ENCODE results near the gene USP33. TPM values are rescaled to one million over a fixed set of nuclear protein-coding genes. Genes with fewer than 3 reads are reported as not detected.
"Not testable (repeated sequence)": the region's sequence is repeated elsewhere in the genome, so short reads cannot be mapped to it uniquely, and the experiment has no call there.

Gene USP33
- total RNA-seq, 1 donor from 2014 or later, result 24.2 TPM

DNA sequence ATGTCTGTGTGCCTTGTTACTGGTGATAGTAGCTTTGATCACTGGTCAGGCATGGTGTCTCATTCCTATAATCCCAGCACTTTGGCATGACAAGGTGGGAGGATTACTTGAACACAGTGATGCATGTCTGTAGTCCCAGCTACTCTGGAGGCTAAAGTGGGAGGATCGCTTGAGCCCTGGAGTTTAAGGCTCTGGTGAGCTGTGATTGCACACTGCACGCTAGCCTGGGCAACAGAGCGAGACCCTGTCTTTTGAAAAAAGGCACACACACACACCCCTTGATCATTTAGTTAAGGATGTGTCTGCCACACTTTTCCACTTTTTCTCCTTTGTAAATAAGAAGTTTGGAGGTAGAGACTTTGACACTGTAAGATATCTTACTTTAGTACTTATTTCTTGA lies 34.9 kb upstream of the USP33 start:
- H3K27me3 ChIP-seq (ENCODE audit: low read depth), result no peaks in the 10 kb centered on the region
- no peak for DNase-seq
- H3K27ac ChIP-seq (replicated peaks), result no peak overlapping the region
- H3K9me3 ChIP-seq (replicated peaks), result no peaks in the 10 kb centered on the region
- no peak for TF ChIP-seq CTCF (IDR thresholded peaks at IDR 0.05; ENCODE audit: borderline replicate concordance)
- no peak overlapping the region for H3K4me3 ChIP-seq
- peaks cover 31% of the 10 kb centered on the region for H3K36me3 ChIP-seq
- peaks cover 14% of the 10 kb centered on the region for H3K4me1 ChIP-seq
- intact Hi-C loops (cut with micrococcal nuclease), result no loop called here

- H3K27me3 ChIP-seq (ENCODE audit: low read depth); H3K27ac ChIP-seq (replicated peaks); H3K9me3 ChIP-seq (replicated peaks); intact Hi-C loops (cut with micrococcal nuclease); DNase-seq; H3K4me3 ChIP-seq; H3K4me1 ChIP-seq: not testable (repeated sequence)
- peaks cover 76% of the 10 kb centered on the region for H3K36me3 ChIP-seq
Measured at GRCh38 chr1:77786093-77786741, 26.6 kb upstream of the USP33 start.

GRCh38 chr1:77783141-77783540 lies 23.5 kb upstream of the USP33 start:
- DNase-seq, result no peak
- peaks cover 30% of the 10 kb centered on the region for H3K4me1 ChIP-seq
- no peak for TF ChIP-seq CTCF (IDR thresholded peaks at IDR 0.05; ENCODE audit: borderline replicate concordance)
- no peak overlapping the region for H3K27ac ChIP-seq (replicated peaks)
- no peak overlapping the region for H3K4me3 ChIP-seq
- peaks cover 9% of the 10 kb centered on the region for H3K9me3 ChIP-seq (replicated peaks)
- H3K36me3 ChIP-seq, result peaks cover 50% of the 10 kb centered on the region
- no peaks in the 10 kb centered on the region for H3K27me3 ChIP-seq (ENCODE audit: low read depth)
- intact Hi-C loops (cut with micrococcal nuclease), result no loop called here

DNA sequence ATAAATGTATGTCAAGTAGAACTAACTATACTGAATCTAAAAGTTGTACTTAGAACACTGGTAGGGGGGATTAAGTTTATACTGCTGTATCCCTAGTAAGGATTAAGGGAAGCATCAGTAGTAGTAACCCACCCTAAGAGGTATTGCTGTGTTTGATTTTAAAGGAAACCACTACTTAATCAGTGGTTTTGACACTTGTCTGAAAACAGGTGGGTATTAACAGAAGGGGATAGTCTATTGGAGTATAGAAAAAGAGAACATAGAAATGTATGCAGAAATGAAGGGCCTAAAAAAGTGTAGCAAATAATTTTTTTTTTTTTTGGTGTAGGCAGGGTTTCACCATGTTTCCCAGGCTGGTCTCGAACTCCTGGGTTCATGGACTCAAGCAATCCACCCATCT lies 22.0 kb upstream of the USP33 start:
- no peak for DNase-seq
- H3K4me3 ChIP-seq, result no peak overlapping the region
- no peaks in the 10 kb centered on the region for H3K27me3 ChIP-seq (ENCODE audit: low read depth)
- H3K4me1 ChIP-seq, result peaks cover 30% of the 10 kb centered on the region
- H3K36me3 ChIP-seq, result peaks cover 36% of the 10 kb centered on the region
- peaks cover 7% of the 10 kb centered on the region for H3K9me3 ChIP-seq (replicated peaks)
- no peak overlapping the region for H3K27ac ChIP-seq (replicated peaks)
- TF ChIP-seq CTCF (IDR thresholded peaks at IDR 0.05; ENCODE audit: borderline replicate concordance), result no peak
- intact Hi-C loops (cut with micrococcal nuclease), result no loop called here

DNA sequence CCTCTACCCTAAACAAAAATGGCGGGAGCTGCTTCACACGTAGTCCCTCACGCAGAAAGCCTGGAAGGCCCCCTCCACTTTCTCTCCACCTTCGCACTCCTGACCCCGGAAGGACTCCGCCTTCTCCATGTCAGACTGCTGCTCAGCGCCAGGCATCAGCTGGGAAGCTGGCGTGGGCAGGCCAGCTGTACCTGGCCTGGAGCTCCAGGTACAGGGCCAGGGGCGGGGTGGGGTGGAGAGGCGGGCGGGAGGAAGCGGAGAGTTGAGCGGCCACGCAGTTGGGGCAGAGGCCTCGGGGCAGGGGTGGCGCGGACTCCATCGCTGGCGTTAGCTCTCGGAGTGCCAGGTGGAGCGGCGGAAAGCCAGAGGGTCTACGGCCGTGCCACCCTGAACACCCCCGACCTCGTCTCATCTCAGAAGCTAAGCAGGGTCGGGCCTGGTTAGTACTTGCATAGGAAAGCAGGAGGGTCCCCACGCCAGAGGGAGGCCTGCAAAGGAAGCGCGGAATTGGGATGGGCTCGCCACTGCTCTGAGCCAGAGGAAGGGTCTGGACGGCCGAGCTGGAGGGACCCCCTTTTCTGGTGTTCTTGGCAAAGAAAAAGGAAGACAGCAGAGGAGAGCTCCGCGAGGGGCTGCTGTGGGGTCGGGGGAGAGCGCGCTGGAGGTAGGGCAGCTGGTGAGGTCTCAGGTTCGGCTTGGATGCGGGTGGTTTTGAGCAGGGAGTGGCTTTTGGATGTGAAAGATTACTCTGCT lies 20.1 kb upstream of the USP33 start, which contains the start of gene MIGA1:
Gene MIGA1 (plus strand): TSS at position 121 of the 753 bp plus-strand sequence. CDS start 3,604 bp downstream, outside the sequence.
- H3K27ac ChIP-seq (replicated peaks), result peak within 1 kb of the TSS; percentile 77
- H3K9me3 ChIP-seq (replicated peaks), result no peaks in the 10 kb centered on the region
- intact Hi-C loops (cut with micrococcal nuclease), result no loop called here
- H3K4me1 ChIP-seq, result peaks cover 30% of the 10 kb centered on the region
- H3K27me3 ChIP-seq (ENCODE audit: low read depth), result no peaks in the 10 kb centered on the region
- peak within 1 kb of the TSS; percentile 96 for H3K4me3 ChIP-seq
- DNase-seq, result peak; percentile 82
- TF ChIP-seq CTCF (IDR thresholded peaks at IDR 0.05; ENCODE audit: borderline replicate concordance), result no peak
- H3K36me3 ChIP-seq, result peaks cover 16% of the 10 kb centered on the region

All from left ventricle myocardium inferior (tissue), 1 donor.